BE2C (cell line): ENCODE results near the gene PRR15L.
A peak's percentile ranks its signal among the peaks of the same experiment; 100 is the strongest.
"Not testable (repeated sequence)": the region's sequence is repeated elsewhere in the genome, so short reads cannot be mapped to it uniquely, and the experiment has no call there.

ENCODE experiments used
- DNase-seq: peaks from one replicate; pipeline ENCODE4 v3.0.0-alpha.2; 2020
- H3K27me3 ChIP-seq: fragments of 250-450 bp; sonication (Bioruptor Pico); 2 replicates; pipeline ENCODE4 v1.5.1; 2020; ENCODE audit warnings: mild to moderate bottlenecking
- H3K36me3 ChIP-seq: fragments of 250-450 bp; sonication (Bioruptor Pico); 2 replicates; pipeline ENCODE4 v1.5.1; 2020; ENCODE audit warnings: mild to moderate bottlenecking
- H3K4me1 ChIP-seq: fragments of 250-450 bp; sonication (Bioruptor Pico); 2 replicates; pipeline ENCODE4 v1.5.1; 2020
- H3K4me3 ChIP-seq: 2 replicates; pipeline ENCODE4 v1.5.1; 2011; ENCODE audit warnings: low read depth, low read length
- H3K9me3 ChIP-seq: fragments of 250-450 bp; sonication (Bioruptor Pico); 2 replicates; pipeline ENCODE4 v1.5.1; 2020
- TF ChIP-seq, protein P1 (sequence below): IDR thresholded peaks from 2 replicates; pipeline ENCODE4 v1.5.1; 2012; ENCODE audit warnings: mild to moderate bottlenecking, low read depth, low read length

The PRR15L gene

DNA sequence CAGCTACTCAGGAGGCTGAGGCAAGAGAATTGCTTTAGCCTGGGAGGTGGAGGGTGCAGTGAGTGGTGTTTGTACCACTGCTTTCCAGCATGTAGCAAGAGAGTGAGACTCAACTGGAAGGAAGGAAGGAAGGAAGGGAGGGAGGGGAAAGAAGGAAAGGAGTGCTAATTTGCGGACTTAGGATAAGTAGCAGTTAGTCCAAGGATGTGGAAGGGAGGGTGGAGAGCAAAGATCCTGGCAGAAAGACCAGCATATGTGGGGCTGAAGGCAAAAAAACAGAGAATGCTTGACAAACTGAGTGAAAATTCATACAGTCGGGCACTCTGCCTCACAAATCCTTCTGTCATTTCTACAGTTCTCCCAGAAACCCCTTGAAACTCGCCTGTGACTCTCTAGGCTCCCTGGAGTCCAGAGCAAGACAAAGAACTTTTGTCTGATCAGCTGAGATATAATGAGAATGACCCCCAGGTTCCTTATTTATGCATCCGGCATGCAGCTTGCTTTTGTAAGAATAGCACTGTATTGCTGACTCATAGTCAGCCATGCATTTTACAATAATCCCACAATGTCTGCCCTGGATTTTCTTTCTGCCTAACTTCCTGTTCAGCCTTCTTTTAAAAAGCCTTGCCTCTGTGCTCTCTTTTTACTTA lies 44.7 kb upstream of the PRR15L start:
- no peaks in the 10 kb centered on the region for H3K36me3 ChIP-seq
- H3K4me3 ChIP-seq, result peak overlapping the region; percentile 10
- peaks cover 59% of the 10 kb centered on the region for H3K4me1 ChIP-seq
- peak; percentile 43 for DNase-seq
- H3K9me3 ChIP-seq, result no peaks in the 10 kb centered on the region
- no peaks in the 10 kb centered on the region for H3K27me3 ChIP-seq
- TF ChIP-seq, protein P1, sequence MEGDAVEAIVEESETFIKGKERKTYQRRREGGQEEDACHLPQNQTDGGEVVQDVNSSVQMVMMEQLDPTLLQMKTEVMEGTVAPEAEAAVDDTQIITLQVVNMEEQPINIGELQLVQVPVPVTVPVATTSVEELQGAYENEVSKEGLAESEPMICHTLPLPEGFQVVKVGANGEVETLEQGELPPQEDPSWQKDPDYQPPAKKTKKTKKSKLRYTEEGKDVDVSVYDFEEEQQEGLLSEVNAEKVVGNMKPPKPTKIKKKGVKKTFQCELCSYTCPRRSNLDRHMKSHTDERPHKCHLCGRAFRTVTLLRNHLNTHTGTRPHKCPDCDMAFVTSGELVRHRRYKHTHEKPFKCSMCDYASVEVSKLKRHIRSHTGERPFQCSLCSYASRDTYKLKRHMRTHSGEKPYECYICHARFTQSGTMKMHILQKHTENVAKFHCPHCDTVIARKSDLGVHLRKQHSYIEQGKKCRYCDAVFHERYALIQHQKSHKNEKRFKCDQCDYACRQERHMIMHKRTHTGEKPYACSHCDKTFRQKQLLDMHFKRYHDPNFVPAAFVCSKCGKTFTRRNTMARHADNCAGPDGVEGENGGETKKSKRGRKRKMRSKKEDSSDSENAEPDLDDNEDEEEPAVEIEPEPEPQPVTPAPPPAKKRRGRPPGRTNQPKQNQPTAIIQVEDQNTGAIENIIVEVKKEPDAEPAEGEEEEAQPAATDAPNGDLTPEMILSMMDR, result no peak

DNA sequence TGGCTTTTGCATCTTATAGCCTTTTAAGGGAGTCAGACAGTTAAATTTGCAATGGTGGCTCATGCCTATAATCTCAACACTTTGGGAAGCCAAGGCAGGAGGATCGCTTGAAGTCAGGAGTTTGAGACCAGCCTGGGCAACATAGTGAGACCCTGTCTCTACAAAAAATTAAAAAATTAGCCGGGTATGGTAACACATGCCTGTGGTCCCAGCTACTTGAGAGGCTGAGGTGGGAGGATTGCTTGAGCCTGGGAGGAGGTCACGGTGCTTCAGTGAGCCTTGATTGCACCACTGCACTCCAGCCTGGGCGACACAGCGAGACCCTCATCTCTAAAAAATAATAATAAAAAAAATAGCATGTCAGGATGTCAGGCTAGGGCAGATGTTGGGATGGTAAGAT lies 44.0 kb upstream of the PRR15L start:
- not testable (repeated sequence) for H3K27me3 ChIP-seq, H3K9me3 ChIP-seq, H3K36me3 ChIP-seq, DNase-seq, H3K4me3 ChIP-seq
- peaks cover 63% of the 10 kb centered on the region for H3K4me1 ChIP-seq

DNA sequence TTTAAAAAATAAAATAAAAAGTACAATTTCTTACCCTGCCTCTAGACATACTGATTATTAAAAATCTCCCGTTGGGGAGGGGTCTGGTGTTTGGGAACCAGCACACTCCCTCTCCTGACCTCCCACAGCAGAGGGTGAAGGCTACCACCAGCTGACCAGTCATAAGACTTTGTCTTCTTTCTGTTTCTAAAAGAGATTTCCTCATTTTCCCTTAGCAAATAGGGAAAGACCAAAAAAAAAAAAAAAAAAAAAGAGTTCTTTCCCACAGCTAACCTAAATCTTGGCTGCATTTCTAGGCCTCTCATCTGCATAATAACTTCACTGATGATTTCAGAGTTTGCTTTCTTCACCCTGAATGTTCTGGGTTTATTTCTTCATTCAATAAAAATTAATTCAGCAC lies 43.5 kb upstream of the PRR15L start:
- no peak overlapping the region for H3K4me3 ChIP-seq
- no peaks in the 10 kb centered on the region for H3K9me3 ChIP-seq
- H3K36me3 ChIP-seq, result no peaks in the 10 kb centered on the region
- TF ChIP-seq, protein P1, result no peak
- no peaks in the 10 kb centered on the region for H3K27me3 ChIP-seq
- peaks cover 66% of the 10 kb centered on the region for H3K4me1 ChIP-seq
- DNase-seq, result no peak

DNA sequence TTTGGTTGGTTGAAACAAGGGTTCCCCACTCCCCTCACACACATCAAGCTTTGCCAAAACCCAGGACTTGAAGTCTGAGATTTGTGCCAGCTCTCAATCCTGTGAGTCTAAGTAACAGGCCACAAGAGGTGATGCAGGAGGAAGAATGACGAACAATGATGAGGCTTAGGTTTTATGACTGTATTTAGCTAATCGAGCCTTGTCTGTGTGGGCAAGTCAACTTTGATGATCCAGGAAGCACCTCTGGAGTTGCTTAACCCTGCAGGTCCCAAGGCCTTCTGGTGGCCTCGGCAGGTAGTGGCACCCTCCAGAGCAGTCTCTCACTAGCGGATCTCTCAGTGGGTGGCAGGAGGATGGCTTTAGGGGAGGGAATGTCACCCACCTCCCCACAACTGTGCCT lies 41.9 kb upstream of the PRR15L start:
- H3K4me3 ChIP-seq, result no peak overlapping the region
- TF ChIP-seq, protein P1, result no peak
- no peak for DNase-seq
- H3K36me3 ChIP-seq, result no peaks in the 10 kb centered on the region
- H3K4me1 ChIP-seq, result peaks cover 70% of the 10 kb centered on the region
- H3K9me3 ChIP-seq, result no peaks in the 10 kb centered on the region
- no peaks in the 10 kb centered on the region for H3K27me3 ChIP-seq

DNA sequence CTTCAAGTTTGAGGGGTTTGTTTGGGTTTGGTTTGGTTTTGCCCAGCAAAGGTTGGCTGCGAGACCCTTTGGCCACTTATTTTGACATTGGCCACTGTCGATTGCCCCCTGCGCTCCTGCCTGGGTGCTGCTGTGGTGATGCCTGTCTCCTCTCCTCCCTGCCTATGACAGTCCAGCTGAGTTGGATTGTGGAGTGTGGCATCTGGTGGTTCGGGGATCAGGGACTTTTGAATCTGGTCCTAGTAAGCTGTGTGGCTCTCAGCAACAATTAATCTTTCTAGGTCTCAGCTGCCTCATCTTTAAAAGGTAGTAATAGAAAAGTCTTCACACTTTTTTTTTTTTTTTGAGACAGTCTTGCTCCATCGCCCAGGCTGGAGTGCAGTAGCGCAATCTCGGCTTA lies 40.4 kb upstream of the PRR15L start:
- no peaks in the 10 kb centered on the region for H3K9me3 ChIP-seq
- no peak overlapping the region for H3K4me3 ChIP-seq
- peaks cover 79% of the 10 kb centered on the region for H3K4me1 ChIP-seq
- H3K27me3 ChIP-seq, result no peaks in the 10 kb centered on the region
- TF ChIP-seq, protein P1, result no peak
- DNase-seq, result no peak
- H3K36me3 ChIP-seq, result no peaks in the 10 kb centered on the region

DNA sequence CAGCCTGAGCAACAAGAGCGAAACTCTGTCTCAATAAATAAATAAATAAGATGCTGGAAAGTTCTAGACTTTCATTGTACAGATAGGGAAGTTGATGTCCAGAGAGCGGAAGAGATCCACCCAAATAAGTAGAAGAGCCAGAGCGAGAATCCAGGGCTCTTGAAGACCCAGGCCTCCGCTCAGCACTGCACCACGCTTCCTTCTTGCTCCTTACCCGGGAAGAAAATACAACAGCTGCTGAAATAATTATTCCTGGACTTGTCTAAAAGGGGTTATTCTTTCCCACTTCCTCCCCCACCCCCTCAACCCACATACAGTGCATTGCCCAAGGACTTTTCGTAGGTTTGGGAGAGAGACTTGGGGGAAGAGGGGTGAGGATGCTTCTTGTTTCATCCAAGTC lies 39.9 kb upstream of the PRR15L start:
- Histone ChIP-seq H3K9me3 (no peaks in the 10 kb centered on the region), H3K4me1 (peaks cover 83% of the 10 kb centered on the region), H3K36me3 (no peaks in the 10 kb centered on the region), H3K4me3 (no peak overlapping the region), H3K27me3 (no peaks in the 10 kb centered on the region)
- no peak for DNase-seq
- TF ChIP-seq, protein P1, result no peak
